ENCODE data around the gene RBM15B. TPM values are rescaled to one million over a fixed set of nuclear protein-coding genes. Genes with fewer than 3 reads are reported as not detected.
A peak's percentile ranks its signal among the peaks of the same experiment; 100 is the strongest.

RBM15B gene
- total and polyA plus RNA-seq, 9 of the 15 experiments (the other 6 are each of a cell fraction or from before 2014, with no cell fraction given), result 1.8 to 21.0 (median 10.5) TPM

DNA sequence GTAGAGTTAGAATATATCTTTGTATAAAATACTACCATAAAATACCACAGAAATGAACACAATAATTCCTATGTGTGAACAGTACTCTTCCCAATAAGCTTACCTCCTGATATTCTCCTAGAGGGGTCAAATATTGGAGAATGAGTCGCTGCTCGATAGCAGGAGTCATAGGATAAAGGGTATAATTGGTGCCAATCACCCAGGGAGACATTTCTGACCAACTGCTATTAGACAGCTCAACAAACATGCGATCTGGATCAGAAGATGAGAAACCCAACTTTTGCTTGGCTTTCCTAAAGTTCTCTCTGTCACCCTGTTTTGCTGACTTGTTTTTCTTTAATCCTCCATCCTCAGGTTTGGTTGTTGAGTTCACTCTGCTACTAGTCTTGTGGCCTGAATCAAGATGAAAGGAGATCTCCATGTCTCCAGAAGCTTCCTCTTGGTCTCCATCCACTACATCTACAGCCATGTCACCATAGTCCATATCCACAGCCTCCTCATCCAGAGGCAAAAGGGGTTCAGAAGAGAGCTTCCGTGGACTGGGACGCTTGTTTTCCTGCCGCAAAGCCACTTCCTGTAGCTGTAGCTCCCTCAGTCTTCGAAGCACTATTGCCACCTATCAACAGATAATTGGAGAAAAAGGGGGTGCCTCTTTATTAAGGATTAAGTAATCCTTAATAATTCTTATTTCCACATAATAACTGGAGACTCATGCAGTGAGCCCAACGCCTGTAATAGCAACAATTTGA lies 50.4 kb downstream of the RBM15B start:
- BruUV-seq (replicated peaks), result TSS peak; percentile 26
- Histone ChIP-seq H3K79me2 (ENCODE audit: control insufficient read depth, insufficient read depth, low read length) (no peaks in the 10 kb centered on the region; the same call in 2 of the 3 replicates), H3K9me3 (replicated peaks; ENCODE audit: control insufficient read depth, insufficient read depth, low read depth, low read length) (no peaks in the 10 kb centered on the region), H3K4me2 (ENCODE audit: insufficient read depth, low read length) (no peak overlapping the region), H3K9me1 (ENCODE audit: control insufficient read depth, insufficient read depth, low read length) (no peaks in the 10 kb centered on the region), H4K20me1 (replicated peaks; ENCODE audit: control insufficient read depth, insufficient read depth, low read length) (no peaks in the 10 kb centered on the region), H3K27me3 (ENCODE audit: control insufficient read depth in 2 of 2, insufficient read depth in 2 of 2, low read length in 2 of 2) (no peaks in the 10 kb centered on the region), H3K36me3 (ENCODE audit: control insufficient read depth, insufficient read depth, low read length) (peaks cover 29% of the 10 kb centered on the region; the same call in 2 of the 3 replicates), H3K9ac (ENCODE audit: insufficient read depth in 1 of 2, low read depth in 2 of 2, low read length in 2 of 2) (no peak overlapping the region), H3K27ac (ENCODE audit: extremely low read depth, low read depth, low read length) (no peak overlapping the region), H3K4me1 (replicated peaks in 1 of 2; ENCODE audit: control insufficient read depth in 2 of 2, insufficient read depth in 2 of 2, low read length in 2 of 2) (no peaks in the 10 kb centered on the region), H3K4me3 (no peak overlapping the region), H2AFZ (ENCODE audit: low read depth, low read length) (no peak overlapping the region)
- no peak for FAIRE-seq
- WGBS (ENCODE audit: insufficient coverage, low coverage, missing lambda C conversion rate), result over 99% methylated on average over 8 of the region's 8 CpGs
- in situ Hi-C loops (cut with MboI), result no loop called here
- TF ChIP-seq, protein P1, sequence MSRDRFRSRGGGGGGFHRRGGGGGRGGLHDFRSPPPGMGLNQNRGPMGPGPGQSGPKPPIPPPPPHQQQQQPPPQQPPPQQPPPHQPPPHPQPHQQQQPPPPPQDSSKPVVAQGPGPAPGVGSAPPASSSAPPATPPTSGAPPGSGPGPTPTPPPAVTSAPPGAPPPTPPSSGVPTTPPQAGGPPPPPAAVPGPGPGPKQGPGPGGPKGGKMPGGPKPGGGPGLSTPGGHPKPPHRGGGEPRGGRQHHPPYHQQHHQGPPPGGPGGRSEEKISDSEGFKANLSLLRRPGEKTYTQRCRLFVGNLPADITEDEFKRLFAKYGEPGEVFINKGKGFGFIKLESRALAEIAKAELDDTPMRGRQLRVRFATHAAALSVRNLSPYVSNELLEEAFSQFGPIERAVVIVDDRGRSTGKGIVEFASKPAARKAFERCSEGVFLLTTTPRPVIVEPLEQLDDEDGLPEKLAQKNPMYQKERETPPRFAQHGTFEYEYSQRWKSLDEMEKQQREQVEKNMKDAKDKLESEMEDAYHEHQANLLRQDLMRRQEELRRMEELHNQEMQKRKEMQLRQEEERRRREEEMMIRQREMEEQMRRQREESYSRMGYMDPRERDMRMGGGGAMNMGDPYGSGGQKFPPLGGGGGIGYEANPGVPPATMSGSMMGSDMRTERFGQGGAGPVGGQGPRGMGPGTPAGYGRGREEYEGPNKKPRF (IDR thresholded peaks at IDR 0.05; ENCODE audit: low read depth, low read length), result no peak
- TF ChIP-seq NFE2L1 (tag; IDR thresholded peaks at IDR 0.05; ENCODE audit: borderline replicate concordance, low read depth), result no peak
- TF ChIP-seq MECOM (CRISPR knock-in tag; IDR thresholded peaks at IDR 0.05), result no peak
- TF ChIP-seq SMARCB1 (IDR thresholded peaks at IDR 0.05; ENCODE audit: insufficient read length, low read depth), result no peak
- TF ChIP-seq ZNF589 (CRISPR knock-in tag; IDR thresholded peaks at IDR 0.05; ENCODE audit: low read depth), result no peak
- TF ChIP-seq CREM (IDR thresholded peaks at IDR 0.05; ENCODE audit: low read depth), result no peak
- no peak for TF ChIP-seq ZBED1 (IDR thresholded peaks at IDR 0.05)
- no peak for TF ChIP-seq ZNF77 (CRISPR knock-in tag; IDR thresholded peaks at IDR 0.05)
- TF ChIP-seq SOX6 (IDR thresholded peaks at IDR 0.05), result no peak
- TF ChIP-seq EGR1 (conservative IDR thresholded peaks at IDR 0.05), result no peak
- no peak for TF ChIP-seq SUPT5H (IDR thresholded peaks at IDR 0.05)
- TF ChIP-seq FOSL1 (tag; conservative IDR thresholded peaks at IDR 0.05), result no peak
- TF ChIP-seq ZKSCAN1 (IDR thresholded peaks at IDR 0.05; ENCODE audit: low read depth, low read length), result no peak
- no peak for TF ChIP-seq KHSRP (IDR thresholded peaks at IDR 0.05)
- no peak for TF ChIP-seq NCOA4 (IDR thresholded peaks at IDR 0.05; ENCODE audit: partially characterized antibody)
- ATAC-seq, result no peak
- intact Hi-C loops (cut with micrococcal nuclease), result no loop called here
- no peak for DNase-seq (ENCODE audit: extremely low read depth in 1 of 4, low spot score in 3 of 4)
- ChIA-PET POLR2A (interaction anchor here (1.0 to 1.8 kb wide), 2 partner anchors 14 to 51 kb away, joined by 4 to 7 read pairs; no protein-coding TSS in a partner anchor), CTCF (ENCODE audit: low intra/inter-chr PET ratio) (no interaction called here)

Data from K562 (cell line).